Progenitor cell of endocrine pancreas (in vitro differentiated cells): Measurements from ENCODE around the gene NAA38. TPM values are rescaled to one million over a fixed set of nuclear protein-coding genes. Genes with fewer than 3 reads are reported as not detected.

Experiments
- DNase-seq: peaks from one replicate; pipeline ENCODE4 v3.0.0; 2021; ENCODE audit warnings: low spot score; ENCODE audit not compliant: unreplicated experiment
- H3K27ac Mint-ChIP-seq: 2 replicates; pipeline ENCODE4 v1.8.0; 2021; ENCODE audit warnings: mild to moderate bottlenecking, moderate library complexity, mixed read lengths
- H3K27me3 Mint-ChIP-seq: 2 replicates; pipeline ENCODE4 v1.8.0; 2021; ENCODE audit warnings: mixed read lengths
- H3K36me3 Mint-ChIP-seq: 2 replicates; pipeline ENCODE4 v1.8.0; 2022; ENCODE audit warnings: mixed read lengths; ENCODE audit not compliant: insufficient read depth
- H3K4me1 Mint-ChIP-seq: 2 replicates; pipeline ENCODE4 v1.8.0; 2021; ENCODE audit warnings: low read depth, mixed read lengths
- H3K4me3 Mint-ChIP-seq: 2 replicates; pipeline ENCODE4 v1.8.0; 2021; ENCODE audit warnings: low read depth, mild to moderate bottlenecking, moderate library complexity, mixed read lengths
- H3K9me3 Mint-ChIP-seq: 2 replicates; pipeline ENCODE4 v1.8.0; 2021; ENCODE audit warnings: low read depth, mixed read lengths
- CTCF ChIP-seq: fragments of 200-600 bp; sonication (generic); IDR thresholded peaks from one replicate; pipeline ENCODE4 v1.5.0; 2021; ENCODE audit warnings: antibody characterized with exemption, mild to moderate bottlenecking; ENCODE audit not compliant: unreplicated experiment
- total RNA-seq: library from RNA; stranded (reverse); gene quantifications from 2 replicates; pipeline ENCODE4 v1.2.1, GENCODE V29; 2021

NAA38 gene
- total RNA-seq, 1 donor from 2014 or later = 70.0 TPM

- TF ChIP-seq CTCF = no peak
- Mint-ChIP-seq H3K4me1 (peaks cover 43% of the 10 kb centered on the region), H3K36me3 (peaks cover 15% of the 10 kb centered on the region), H3K4me3 (peak overlapping the region; percentile 94), H3K9me3 (no peaks in the 10 kb centered on the region), H3K27ac (peak overlapping the region; percentile 97), H3K27me3 (no peaks in the 10 kb centered on the region)
- no peak for DNase-seq
These were observed 13.6 kb downstream of the NAA38 start for GRCh38 chr17:7843536-7844291.

GRCh38 chr17:7843257-7843535 lies 14.2 kb downstream of the NAA38 start:
- H3K4me1 Mint-ChIP-seq = peaks cover 47% of the 10 kb centered on the region

GRCh38 chr17:7842380-7843256 lies 14.7 kb downstream of the NAA38 start:
- DNase-seq = no peak
- no peaks in the 10 kb centered on the region for H3K27me3 Mint-ChIP-seq
- peak overlapping the region; percentile 94 for H3K4me3 Mint-ChIP-seq
- TF ChIP-seq CTCF = no peak
- H3K9me3 Mint-ChIP-seq = no peaks in the 10 kb centered on the region
- peaks cover 48% of the 10 kb centered on the region for H3K4me1 Mint-ChIP-seq
- H3K27ac Mint-ChIP-seq = peak overlapping the region; percentile 97
- peaks cover 13% of the 10 kb centered on the region for H3K36me3 Mint-ChIP-seq

More at GRCh38 chr17:7843257-7843535, 14.2 kb downstream of the NAA38 start:
- peak overlapping the region; percentile 97 for H3K27ac Mint-ChIP-seq
- no peaks in the 10 kb centered on the region for H3K27me3 Mint-ChIP-seq
- no peaks in the 10 kb centered on the region for H3K9me3 Mint-ChIP-seq
- no peak for TF ChIP-seq CTCF
- no peak for DNase-seq
- H3K36me3 Mint-ChIP-seq = peaks cover 14% of the 10 kb centered on the region
- H3K4me3 Mint-ChIP-seq = peak overlapping the region; percentile 94

- Mint-ChIP-seq H3K27me3 (no peaks in the 10 kb centered on the region), H3K4me1 (peaks cover 55% of the 10 kb centered on the region), H3K4me3 (peak overlapping the region; percentile 94), H3K27ac (peak overlapping the region; percentile 97), H3K9me3 (no peaks in the 10 kb centered on the region), H3K36me3 (peaks cover 13% of the 10 kb centered on the region)
- TF ChIP-seq CTCF = no peak
- peak; percentile 97 for DNase-seq
These were observed 15.4 kb downstream of the NAA38 start for GRCh38 chr17:7841915-7842379.

GRCh38 chr17:7841396-7841914 lies 15.9 kb downstream of the NAA38 start:
- Mint-ChIP-seq H3K4me1 (peaks cover 56% of the 10 kb centered on the region), H3K27me3 (no peaks in the 10 kb centered on the region), H3K9me3 (no peaks in the 10 kb centered on the region), H3K4me3 (peak overlapping the region; percentile 94), H3K36me3 (peaks cover 10% of the 10 kb centered on the region), H3K27ac (peak overlapping the region; percentile 96)
- DNase-seq = no peak
- no peak for TF ChIP-seq CTCF
